ENCODE measurements around the gene INHBB. TPM values are rescaled to one million over a fixed set of nuclear protein-coding genes. Genes with fewer than 3 reads are reported as not detected.
"Not testable (repeated sequence)": the region's sequence is repeated elsewhere in the genome, so short reads cannot be mapped to it uniquely, and the experiment has no call there.

Gene INHBB
- polyA plus RNA-seq, 1 donor from 2014 or later, result not detected

DNA sequence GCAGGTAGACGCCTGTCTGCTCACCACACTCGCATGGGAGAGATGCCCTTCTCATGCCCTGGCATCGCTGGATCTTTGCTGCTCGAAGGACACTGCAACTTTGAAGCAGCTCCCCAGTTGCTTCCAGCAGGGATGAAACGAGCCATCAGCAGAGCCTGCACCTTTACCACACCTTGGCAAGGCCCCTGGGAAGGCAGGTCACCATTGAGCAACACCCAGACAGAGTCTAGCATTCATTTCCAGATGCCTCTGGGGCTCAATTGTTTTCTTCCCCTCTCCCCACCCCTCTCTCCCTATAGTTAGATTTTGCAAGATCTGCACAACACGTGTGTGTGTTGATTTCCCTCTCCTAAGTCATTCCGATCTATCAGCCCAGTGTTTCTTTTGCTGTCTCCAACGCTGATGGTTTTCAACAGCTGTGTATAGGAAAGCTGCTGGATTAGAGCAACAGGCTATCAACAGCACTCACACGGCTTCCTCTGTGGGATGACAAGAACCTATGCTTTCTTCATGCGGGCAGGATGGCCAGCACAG is 25.6 kb upstream of the INHBB start:
- H3K9ac ChIP-seq (ENCODE audit: low read length), result no peak overlapping the region

DNA sequence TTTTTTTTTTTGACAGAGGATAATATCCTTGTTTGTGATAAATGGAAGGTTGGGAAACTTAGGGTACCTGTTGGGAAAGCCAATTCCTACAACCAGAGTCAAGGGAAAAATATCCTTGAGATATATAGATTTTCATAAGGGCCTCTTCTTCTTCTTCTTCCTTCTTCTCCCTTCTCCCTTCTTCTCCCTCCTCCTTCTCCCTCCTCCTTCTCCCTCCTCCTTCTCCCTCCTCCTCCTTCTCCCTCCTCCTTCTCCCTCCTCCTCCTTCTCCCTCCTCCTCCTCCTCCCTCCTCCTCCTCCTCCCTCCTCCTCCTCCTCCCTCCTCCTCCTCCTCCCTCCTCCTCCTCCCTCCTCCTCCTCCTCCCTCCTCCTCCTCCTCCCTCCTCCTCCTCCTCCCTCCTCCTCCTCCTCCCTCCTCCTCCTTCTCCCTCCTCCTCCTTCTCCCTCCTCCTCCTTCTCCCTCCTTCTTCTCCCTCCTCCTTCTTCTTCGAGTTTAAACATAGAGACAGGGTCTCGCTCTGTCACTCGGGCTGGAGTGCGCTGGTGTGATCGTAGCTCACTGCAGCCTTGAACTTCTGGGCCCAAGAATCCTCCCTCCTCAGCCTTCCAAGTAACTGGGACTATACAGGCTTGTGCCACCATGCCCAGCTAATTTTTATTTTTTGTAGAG is 24.9 kb upstream of the INHBB start:
- not testable (repeated sequence) for H3K4me2 ChIP-seq (ENCODE audit: low read length); H2AFZ ChIP-seq (ENCODE audit: low read depth, low read length); H3K9me3 ChIP-seq (ENCODE audit: low read length); H3F3A ChIP-seq (ENCODE audit: insufficient read depth, low read length, poor library complexity, severe bottlenecking); H3K27me3 ChIP-seq (ENCODE audit: insufficient read depth, low read depth, low read length); H3K9me2 ChIP-seq (ENCODE audit: insufficient read depth, low read length); H3K27ac ChIP-seq (ENCODE audit: low read length); H4K20me1 ChIP-seq (ENCODE audit: insufficient read depth); H3K4me3 ChIP-seq (ENCODE audit: low read length); H3K36me3 ChIP-seq (ENCODE audit: insufficient read depth, low read length); H3K79me2 ChIP-seq (replicated peaks; ENCODE audit: insufficient read depth, low read length); H3K9ac ChIP-seq (ENCODE audit: low read length)

More for the DNA sequence above, 25.6 kb upstream of the INHBB start:
- Histone ChIP-seq H2AFZ (ENCODE audit: low read depth, low read length) (no peak overlapping the region), H3K27ac (ENCODE audit: low read length) (no peak overlapping the region), H3F3A (ENCODE audit: insufficient read depth, low read length, poor library complexity, severe bottlenecking) (no peaks in the 10 kb centered on the region), H3K9me2 (ENCODE audit: insufficient read depth, low read length) (no peaks in the 10 kb centered on the region), H3K27me3 (ENCODE audit: insufficient read depth, low read depth, low read length) (no peaks in the 10 kb centered on the region), H3K36me3 (ENCODE audit: insufficient read depth, low read length) (no peaks in the 10 kb centered on the region), H4K20me1 (ENCODE audit: insufficient read depth) (no peaks in the 10 kb centered on the region), H3K9me3 (ENCODE audit: low read length) (no peaks in the 10 kb centered on the region), H3K4me2 (ENCODE audit: low read length) (no peak overlapping the region), H3K79me2 (replicated peaks; ENCODE audit: insufficient read depth, low read length) (no peaks in the 10 kb centered on the region), H3K4me3 (ENCODE audit: low read length) (no peak overlapping the region)
- TF ChIP-seq POLR2AphosphoS5 (IDR thresholded peaks at IDR 0.05) (no peak), SMC3 (conservative IDR thresholded peaks at IDR 0.05; ENCODE audit: poor library complexity) (no peak), EZH2 (IDR thresholded peaks at IDR 0.05; ENCODE audit: borderline replicate concordance, insufficient read depth, low read length, poor library complexity, severe bottlenecking) (no peak), EP300 (conservative IDR thresholded peaks at IDR 0.05; ENCODE audit: poor library complexity, severe bottlenecking) (no peak)
- TF ChIP-seq, protein P1, sequence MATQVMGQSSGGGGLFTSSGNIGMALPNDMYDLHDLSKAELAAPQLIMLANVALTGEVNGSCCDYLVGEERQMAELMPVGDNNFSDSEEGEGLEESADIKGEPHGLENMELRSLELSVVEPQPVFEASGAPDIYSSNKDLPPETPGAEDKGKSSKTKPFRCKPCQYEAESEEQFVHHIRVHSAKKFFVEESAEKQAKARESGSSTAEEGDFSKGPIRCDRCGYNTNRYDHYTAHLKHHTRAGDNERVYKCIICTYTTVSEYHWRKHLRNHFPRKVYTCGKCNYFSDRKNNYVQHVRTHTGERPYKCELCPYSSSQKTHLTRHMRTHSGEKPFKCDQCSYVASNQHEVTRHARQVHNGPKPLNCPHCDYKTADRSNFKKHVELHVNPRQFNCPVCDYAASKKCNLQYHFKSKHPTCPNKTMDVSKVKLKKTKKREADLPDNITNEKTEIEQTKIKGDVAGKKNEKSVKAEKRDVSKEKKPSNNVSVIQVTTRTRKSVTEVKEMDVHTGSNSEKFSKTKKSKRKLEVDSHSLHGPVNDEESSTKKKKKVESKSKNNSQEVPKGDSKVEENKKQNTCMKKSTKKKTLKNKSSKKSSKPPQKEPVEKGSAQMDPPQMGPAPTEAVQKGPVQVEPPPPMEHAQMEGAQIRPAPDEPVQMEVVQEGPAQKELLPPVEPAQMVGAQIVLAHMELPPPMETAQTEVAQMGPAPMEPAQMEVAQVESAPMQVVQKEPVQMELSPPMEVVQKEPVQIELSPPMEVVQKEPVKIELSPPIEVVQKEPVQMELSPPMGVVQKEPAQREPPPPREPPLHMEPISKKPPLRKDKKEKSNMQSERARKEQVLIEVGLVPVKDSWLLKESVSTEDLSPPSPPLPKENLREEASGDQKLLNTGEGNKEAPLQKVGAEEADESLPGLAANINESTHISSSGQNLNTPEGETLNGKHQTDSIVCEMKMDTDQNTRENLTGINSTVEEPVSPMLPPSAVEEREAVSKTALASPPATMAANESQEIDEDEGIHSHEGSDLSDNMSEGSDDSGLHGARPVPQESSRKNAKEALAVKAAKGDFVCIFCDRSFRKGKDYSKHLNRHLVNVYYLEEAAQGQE (IDR thresholded peaks at IDR 0.05; ENCODE audit: borderline replicate concordance), result no peak

DNA sequence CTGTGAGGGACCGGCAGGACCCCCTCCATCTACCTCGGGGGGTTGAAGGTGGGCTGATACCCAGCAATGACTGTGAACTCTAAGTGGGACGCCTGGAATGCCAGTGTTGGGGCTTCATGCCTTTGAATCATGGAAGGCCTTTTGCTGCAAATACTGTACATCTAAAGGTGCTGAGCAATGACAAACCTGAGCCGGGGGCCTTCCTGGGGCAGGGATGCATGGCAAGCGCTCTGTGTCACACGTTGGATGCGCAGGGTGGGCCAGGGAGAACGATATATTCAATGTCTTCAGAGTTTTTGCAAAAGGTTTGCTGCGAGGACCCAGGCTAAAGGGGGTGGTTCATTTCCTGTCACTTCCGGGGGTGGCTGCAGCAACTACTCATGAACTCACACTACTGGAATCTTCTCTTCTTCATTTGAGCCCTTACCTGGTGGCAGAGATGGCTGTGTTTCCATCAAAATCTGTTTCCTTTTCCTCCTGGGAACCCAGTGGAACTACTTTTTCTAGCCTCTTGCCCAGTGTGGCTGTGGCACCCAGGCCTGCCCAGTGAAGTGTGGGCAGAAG is 24.1 kb upstream of the INHBB start:
- Histone ChIP-seq H3K36me3 (ENCODE audit: insufficient read depth, low read length) (no peaks in the 10 kb centered on the region), H3K4me2 (ENCODE audit: low read length) (no peak overlapping the region), H3K27me3 (ENCODE audit: insufficient read depth, low read depth, low read length) (no peaks in the 10 kb centered on the region), H3K79me2 (replicated peaks; ENCODE audit: insufficient read depth, low read length) (no peaks in the 10 kb centered on the region), H3K9ac (ENCODE audit: low read length) (no peak overlapping the region), H3K27ac (ENCODE audit: low read length) (no peak overlapping the region), H3K9me2 (ENCODE audit: insufficient read depth, low read length) (no peaks in the 10 kb centered on the region), H2AFZ (ENCODE audit: low read depth, low read length) (no peak overlapping the region), H3K9me3 (ENCODE audit: low read length) (no peaks in the 10 kb centered on the region), H3K4me3 (ENCODE audit: low read length) (no peak overlapping the region), H3F3A (ENCODE audit: insufficient read depth, low read length, poor library complexity, severe bottlenecking) (no peaks in the 10 kb centered on the region), H4K20me1 (ENCODE audit: insufficient read depth) (no peaks in the 10 kb centered on the region)
- TF ChIP-seq, protein P2, sequence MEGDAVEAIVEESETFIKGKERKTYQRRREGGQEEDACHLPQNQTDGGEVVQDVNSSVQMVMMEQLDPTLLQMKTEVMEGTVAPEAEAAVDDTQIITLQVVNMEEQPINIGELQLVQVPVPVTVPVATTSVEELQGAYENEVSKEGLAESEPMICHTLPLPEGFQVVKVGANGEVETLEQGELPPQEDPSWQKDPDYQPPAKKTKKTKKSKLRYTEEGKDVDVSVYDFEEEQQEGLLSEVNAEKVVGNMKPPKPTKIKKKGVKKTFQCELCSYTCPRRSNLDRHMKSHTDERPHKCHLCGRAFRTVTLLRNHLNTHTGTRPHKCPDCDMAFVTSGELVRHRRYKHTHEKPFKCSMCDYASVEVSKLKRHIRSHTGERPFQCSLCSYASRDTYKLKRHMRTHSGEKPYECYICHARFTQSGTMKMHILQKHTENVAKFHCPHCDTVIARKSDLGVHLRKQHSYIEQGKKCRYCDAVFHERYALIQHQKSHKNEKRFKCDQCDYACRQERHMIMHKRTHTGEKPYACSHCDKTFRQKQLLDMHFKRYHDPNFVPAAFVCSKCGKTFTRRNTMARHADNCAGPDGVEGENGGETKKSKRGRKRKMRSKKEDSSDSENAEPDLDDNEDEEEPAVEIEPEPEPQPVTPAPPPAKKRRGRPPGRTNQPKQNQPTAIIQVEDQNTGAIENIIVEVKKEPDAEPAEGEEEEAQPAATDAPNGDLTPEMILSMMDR (IDR thresholded peaks at IDR 0.05; ENCODE audit: poor library complexity, severe bottlenecking), result no peak
- TF ChIP-seq, protein P1 (IDR thresholded peaks at IDR 0.05; ENCODE audit: borderline replicate concordance), result no peak
- TF ChIP-seq EP300 (conservative IDR thresholded peaks at IDR 0.05; ENCODE audit: poor library complexity, severe bottlenecking), result no peak
- no peak for TF ChIP-seq RAD21 (conservative IDR thresholded peaks at IDR 0.05)
- no peak for TF ChIP-seq TAF1 (IDR thresholded peaks at IDR 0.05; ENCODE audit: low read depth)
- TF ChIP-seq EZH2 (IDR thresholded peaks at IDR 0.05; ENCODE audit: borderline replicate concordance, insufficient read depth, low read length, poor library complexity, severe bottlenecking), result no peak
- no peak for TF ChIP-seq MXI1 (conservative IDR thresholded peaks at IDR 0.05; ENCODE audit: poor library complexity, severe bottlenecking)
- no peak for TF ChIP-seq SMC3 (conservative IDR thresholded peaks at IDR 0.05; ENCODE audit: poor library complexity)
- TF ChIP-seq POLR2AphosphoS5 (IDR thresholded peaks at IDR 0.05), result no peak

All from neural cell (in vitro differentiated cells).